NCI-H146 (cell line): ENCODE measurements around the gene RADIL.
A peak's percentile ranks its signal among the peaks of the same experiment; 100 is the strongest.

Source experiments
- DNase-seq: peaks from one replicate; lab custom pipeline; 2025; lab: John Stamatoyannopoulos, UW

The RADIL gene

DNA sequence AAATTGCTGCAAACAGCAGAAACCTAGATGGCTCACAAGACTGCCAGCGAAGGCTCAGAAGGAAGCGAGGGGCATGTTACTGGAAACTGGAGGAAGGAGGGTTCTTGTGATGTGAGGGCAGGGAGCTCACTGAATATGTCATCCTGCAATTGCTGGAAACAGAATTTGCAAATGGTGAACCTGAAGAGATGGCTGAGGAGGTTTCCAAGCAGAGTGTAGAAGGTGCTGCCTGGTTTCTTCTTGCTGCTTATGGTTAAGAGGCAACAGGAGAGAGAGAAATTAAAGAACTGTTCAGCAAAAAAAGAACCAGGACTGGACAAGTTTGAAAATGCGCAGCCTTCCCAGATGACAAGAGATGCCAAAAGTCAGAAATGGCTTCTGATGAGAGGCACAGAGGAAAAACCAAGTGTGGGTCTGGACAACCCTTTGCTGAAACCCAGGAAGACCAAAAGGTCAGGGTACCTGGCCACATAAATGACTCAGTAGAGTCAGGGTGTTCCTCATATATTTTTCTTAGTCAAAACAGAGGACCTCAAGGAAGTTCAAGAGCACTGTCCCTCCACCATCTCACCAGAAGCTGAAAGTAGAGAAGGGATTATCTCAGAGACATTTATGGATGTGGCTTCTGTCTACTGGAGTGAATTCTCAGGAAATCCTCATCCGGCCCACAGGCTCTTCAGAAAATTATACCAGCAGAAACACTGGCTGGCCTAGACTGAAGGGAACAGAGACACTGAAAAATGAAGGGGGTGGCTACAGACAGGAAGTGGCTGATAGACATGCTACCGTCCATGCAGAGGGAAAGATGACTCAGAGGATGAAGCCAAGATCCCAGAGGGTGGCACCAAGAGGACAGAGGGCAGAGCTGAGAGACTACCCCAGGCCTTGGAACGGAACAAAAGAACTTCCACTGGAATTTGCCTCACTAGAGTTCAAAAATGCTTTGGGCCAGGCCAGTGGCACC, 31.8 kb downstream of the RADIL start:
- no peak for DNase-seq

DNA sequence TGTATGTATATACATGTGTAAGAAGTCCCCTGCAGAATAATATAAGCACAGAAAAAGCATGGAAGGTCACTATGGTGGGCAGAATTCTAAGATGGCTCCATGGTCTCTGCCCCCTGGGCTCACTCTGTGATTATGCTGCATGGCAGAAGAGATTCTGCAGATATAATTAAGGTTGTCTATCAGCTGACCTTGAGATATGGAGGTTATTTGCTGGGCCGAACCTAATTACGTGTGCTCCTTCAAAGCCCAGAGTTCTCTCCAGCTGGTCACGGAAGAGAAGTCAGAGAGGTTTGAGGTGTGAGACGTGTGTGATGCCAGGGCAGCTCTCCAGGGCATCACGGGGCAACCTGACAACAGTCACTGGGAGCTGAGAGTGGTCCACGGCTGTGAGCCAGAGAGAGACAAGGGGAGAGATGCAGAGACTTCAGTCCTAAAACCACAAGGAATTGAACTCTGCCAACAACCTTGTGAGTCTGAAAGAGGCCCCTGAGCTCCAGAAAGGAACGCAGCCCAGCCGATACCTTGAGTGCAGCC, 33.2 kb downstream of the RADIL start:
- no peak for DNase-seq

DNA sequence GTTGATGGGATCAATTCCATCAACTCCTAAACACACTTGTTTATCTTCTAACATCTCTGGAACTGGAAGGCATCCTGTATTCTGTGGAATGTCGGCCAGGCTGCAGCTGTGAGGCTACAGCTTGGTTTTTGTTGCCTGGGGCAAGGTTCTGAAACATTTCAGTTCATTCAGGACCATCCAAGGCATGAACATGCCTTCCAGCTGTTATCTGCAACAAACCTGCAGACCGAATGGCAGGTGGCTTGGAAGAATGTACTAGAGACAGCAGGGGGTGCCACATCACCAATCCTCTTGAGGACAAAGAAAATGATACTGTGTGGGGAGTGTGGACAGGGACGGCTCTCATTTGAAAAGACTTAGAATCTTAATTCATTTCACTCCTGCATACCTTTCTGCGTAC, 34.1 kb downstream of the RADIL start:
- peak; percentile 97 for DNase-seq

DNA sequence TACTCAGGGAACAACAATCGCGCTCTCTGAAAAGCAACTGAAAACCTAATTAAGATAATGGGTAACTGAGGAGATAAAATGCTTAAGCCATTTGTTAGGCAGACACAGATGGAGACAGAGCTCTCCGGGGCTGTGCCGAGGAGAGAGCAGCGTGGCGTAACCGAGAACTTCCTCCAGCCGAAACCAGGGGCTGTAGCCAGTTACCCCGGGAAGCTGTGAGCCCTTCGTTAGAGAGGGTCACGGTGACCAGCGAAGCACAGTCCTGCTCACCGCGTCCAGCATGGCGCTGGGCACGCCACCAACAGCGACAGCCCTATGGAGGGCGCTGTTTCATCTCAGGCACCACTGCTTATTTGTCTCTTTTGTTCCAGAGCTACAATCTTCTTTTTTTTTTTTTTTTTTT, 37.8 kb downstream of the RADIL start:
- DNase-seq = peak; percentile 79

DNA sequence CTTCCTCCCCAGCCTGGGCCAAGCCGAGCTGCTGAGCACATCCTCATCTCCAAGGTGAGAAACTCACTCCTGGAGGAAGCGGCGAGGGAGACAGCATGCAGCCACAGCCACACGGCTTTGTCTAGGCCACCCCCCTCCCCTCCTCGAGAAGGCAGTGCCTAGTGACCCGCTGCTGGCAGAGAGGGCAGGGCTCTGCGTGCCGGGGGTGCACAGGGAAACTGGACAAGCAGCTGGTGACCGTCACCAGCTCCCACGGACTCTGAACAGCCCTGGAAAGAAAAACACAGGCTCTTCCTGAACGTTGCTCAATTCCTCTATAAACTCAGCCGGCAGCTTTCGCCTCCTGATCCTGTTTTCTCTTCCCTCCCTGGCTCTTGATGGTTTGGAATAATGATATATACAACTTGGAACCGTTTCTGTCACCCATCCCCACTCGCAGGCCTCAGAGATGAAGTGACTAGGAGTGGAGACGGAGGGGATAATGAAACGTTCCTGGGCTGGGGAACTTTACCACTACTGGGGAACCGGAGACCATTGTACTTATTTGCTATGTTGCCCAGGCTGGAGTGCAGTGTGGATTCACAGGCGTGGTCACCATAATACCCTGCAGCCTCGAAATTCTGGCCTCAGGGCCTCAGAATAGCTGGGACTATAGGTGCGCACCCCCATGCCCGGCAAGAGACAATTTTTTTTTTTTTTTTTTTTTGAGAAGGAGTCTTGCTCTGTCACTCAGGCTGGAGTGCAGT, 41.0 kb downstream of the RADIL start:
- DNase-seq = no peak

DNA sequence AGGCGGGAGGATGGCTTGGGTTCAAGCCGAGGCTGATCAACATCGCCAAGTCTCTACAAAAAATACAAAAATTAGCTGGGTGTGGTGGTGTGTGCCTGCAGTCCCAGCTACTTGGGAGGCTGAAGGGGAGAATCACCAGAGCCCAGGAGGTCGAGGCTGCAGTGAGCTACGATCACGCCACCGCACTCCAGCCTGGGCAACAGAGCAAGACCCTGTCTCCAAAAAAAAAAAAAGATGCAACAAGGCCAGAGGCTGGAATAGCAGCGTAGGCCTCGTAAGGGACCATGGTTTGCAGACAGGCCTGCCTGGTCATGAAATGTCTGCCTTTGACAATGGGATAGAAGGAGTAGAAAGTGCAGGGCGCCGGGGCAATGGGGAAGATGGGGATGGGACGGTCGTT, 41.7 kb downstream of the RADIL start:
- no peak for DNase-seq

DNA sequence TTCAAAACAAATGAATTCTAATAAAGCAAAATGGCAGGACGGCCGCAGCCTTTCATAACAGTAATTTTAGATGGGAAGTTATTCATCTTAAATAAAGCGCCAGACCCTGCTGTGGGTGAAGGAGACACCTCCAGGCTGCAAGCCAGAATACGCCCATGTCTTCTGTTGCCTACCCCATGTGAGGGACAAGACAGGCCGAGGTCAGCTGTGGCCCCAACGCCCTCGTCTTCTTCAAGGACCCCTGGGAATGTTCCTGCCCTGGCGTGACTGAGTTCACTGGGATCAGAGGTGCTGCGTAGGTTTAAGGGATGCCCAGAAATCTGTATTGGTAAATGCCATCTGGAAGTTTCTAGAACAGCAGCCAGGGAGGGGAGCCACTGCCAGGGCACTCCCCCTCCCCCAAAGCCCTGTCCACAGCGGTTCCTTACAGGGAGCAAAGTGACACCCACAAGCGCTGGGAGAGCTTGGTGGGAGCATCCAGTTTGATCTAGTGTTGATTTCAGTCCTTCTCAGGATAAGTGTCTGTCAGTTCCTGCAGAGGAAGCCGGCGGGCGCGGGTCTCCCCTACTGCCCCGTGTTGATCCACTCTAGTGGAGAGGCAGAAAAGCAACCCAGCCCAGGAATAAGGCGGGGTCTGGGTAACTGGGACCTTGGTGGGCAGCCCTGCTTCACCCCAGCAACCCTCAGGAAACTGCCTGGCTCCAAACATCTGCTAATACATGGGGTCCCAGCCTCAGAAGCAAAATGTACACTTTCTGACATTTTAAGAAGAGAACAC, 42.3 kb downstream of the RADIL start:
- no peak for DNase-seq

DNA sequence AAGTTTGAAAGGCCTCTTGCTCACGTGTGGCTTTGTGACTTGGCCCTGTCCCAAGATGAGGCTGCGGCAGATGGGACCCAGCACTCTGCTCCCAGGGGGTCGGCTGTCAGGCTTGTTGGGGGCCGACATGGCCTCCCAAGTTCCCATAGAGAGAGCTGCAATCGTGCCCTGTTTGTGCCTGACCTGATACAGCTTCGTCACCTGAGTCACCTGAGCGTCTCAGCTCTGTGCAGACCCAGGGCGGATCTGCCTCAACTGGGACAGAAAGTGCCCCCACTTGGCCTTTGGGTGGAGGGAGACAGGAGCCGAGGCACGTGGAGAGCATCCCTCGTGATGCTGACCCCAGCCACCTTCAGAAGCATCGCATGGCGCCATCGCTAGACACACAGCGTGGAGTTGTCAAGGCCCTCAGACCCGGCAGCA, 43.4 kb downstream of the RADIL start:
- DNase-seq = no peak

DNA sequence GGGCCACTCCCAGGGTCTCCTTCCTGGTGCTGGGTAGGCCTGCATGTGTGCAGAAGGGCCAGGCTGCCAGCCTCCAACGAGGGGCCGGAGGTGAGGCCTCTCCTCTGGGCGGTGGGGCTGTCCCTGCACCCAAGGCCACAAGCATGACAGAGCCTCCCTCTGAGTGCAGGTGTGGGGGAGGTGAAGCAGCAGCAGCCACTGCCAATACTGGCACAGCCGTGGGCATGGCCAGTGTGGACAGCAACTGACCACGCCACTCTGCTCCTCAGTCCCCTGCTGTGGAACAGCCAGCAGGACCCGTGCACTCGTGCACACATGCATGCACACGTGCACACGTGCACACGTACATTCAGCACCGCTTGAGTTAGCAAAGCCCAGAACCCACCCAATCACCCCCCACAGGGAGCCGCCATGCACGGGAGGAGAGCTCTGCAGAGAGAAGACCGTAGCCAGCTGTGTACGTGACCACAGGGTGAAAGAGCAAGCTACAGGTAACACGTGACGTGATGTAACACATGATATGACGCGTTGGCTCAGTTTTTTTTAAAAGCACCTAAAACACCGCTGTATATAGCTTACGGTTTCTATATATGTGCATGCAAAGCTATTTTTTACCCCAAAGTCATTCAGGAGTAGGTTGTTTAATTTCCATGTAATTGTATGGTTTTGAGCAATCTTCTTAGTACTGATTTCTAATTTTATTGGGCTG, 44.7 kb downstream of the RADIL start:
- DNase-seq = no peak

DNA sequence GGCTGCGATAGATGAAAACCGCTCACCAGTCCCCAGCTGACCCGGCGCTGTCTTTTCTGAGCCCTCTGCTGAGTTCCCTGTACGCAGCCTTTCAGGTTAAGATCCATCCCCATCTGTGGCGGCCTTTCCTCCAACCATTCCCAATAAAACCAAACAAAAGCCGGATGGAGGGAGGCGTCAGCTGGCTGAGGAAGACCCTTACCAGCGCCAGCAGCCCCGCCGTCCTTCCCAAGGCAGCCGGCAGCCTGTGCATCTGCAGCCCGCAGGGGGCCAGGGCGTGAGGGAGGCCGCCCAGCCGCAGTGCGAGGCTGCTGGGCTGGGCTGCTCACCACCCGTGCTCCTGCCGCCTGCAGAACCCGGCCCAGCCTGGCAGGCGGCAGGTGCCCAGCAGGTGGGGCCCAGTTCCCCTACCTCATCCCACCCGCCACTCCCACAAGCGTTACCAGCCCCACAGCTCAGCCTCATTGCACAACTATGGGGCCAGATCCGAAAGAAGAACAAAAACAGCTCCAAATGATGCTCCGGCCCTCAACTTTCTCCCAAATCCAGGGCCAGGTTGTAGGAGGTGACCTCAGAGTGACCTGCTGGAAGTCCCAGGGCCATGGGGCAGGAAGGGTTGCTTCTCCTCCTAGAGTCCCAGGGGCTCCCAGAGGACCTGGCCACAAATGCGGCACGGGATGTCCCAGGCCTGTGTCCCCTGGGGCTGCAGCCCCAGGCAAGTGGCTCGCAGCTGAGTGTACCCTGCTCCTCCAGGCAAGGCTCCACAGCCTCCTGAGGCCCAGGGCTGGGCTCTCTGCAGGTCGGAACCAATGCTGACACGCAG, 45.5 kb downstream of the RADIL start:
- peak; percentile 77 for DNase-seq

DNA sequence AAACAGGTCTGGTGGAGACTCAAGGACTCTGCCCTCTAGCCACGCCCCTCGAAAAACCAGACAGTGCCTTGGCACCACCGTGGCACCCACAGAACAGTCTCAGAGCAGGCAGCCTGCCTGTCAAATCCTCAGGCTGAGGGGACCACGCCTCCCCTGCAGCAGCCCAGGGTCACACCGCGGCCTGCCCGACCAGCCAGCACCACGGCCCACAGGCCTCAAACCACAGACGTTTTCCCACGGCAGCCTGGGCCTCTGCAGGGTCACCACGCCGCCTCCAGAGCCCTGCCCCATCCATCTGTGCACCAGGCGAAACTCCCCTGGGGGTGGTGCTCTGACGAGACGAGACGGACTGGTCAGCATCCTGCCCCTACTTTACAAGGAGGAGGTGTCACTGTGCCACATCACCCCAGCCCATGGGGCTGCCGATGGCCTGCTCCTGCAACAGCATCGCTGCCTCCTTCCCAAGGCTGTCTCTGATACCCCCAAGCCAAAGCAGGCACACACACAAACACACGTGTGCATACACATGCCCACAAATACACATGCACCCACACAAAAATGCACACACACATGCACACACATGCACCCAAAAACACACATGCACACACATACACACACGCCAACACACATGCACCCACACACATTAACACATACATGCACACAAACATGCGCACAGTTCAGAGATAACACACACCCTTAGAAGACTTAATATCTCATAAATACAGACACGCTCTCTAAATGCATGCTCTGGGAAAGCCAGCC, 46.3 kb downstream of the RADIL start:
- DNase-seq = no peak

DNA sequence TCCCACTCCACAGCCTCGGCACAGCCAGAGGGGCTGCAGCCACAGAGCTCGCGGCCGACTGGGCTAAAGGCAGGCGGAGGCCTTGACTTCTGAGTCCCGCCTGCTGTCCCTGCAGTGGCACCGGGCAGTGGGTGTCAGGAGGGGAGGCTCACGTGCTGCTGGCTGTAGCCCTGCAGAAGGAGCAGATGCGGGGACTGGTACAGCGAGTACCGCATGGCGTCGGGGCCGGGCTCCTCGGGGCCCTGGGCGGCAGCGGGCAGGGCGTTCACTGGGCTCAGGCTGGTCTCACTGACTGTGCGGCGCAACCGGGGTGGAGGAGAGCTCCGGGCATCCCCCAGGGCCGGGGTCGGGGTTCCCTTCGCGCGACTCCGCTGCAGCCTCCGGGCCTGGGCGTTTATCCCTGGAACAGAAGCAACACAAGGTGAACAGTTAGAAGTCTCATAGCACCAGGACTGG, 47.3 kb downstream of the RADIL start:
- no peak for DNase-seq

DNA sequence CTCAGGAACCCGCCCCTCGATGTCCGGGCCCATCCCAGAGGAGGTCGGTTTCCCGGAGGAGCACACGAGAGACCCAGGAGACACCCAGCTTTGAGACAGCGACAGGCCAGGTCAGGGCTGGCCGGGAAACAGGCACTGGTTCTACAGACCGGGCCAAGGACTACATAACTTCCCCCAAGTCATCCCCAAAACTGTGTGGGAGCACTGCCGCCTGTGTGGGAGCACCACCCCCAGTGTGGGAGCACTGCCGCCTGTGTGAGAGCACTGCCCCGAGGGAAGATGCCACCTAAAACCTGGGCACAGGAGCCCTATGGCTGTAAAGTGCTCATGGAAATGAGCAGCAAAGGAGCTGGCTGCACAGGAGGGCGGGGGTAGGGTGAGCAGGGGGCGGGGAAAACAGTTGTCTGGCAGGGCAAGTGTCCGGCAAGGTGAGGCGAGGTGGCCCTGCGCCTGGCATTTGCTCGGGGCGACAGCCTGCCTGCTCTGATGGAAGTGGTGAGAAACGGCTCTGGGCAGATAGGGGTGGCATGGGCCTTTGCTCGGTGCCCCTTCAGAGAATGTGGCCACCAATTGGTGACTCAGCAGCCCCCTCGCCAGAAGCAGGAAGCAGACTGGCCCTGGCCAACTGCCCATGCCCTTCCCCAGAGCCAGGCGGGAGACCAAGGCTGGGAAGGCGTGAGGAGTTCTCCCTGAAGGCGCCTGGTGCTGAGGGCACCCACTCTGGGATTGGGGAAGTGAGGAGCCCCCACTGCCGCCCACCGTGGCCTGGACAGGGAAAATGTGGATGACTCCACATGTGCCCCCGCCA, 47.9 kb downstream of the RADIL start:
- no peak for DNase-seq

DNA sequence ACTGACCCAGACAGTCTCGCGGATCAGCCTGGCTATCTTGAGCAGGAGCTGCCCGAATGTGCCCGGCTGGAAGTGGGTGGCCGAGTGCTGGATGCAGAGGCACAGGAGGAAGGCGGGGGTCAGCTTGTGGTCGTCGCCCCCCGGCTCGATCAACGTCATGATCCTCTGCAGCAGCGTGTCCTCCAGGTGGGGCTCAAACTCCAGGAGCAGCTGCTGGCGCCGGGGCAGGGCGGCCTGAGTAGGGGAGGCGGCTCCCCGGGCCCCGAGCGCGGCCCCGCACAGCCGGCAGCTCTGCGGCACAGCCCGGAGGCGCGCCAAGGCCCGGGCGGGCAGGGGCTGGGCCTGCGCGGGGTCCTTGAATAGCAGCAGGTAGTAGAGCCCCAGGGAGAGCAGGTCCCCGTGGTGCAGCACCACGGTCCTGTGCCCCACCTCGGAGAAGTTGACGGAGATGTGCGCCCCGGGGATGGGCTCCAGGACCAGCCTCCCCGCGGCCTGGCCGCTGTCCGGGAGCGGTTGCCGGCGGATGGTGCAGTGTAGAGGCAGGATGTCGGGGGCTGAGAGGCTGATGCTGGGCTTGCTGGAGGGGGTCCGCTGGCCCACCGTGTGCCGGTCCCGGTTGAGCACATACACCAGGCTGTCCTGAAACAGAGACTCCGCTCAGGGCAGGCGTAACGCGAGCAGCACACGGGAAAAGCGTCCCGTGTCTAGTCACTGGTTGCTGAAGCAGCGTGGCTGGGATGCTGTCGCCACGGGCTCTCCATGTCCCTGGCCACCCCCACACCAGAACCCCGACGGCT, 48.7 kb downstream of the RADIL start:
- DNase-seq = no peak

DNA sequence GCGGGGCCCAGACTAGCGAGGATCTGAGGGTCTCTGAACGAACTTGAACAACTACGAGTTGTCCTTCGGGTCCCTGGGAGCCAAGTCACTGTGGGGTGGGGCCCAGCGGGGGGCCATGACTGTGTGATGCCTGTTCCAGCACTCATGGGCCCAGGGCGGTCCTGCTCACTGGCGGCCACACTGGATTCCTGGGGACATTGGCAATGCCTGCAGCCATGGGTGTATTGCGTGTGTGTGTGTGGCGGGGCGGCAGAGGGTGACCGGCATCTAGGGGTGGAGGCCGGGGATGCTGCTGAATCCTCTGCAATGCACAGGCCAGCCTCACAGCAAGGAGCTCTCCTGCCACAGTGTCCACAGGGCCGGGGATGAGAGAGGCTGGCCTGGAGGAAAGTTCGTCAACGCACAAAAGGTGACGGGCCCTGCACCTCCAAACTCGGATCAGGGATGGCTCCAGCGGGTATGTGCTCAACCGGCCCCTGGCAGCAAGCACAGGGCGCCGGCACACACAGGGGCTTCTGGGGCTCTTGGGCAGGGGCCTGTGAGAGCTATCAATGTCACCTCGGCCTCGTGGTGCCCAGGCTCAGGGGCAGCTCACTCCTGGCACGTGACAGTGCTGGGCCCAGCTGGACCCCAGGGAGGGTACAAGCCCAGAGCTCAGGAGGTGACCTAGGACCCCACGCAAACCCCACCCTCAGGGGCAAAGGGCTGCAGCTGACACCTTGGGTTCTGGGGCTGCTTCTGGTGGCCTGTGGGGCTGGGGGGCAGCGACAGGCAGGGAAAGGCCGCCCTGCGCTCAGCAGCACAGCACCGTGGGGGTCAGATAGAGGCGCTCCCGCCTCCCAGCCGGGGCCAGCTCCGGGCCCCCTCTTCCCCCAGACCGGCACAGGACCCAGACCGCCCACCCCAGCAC, 49.6 kb downstream of the RADIL start:
- no peak for DNase-seq

DNA sequence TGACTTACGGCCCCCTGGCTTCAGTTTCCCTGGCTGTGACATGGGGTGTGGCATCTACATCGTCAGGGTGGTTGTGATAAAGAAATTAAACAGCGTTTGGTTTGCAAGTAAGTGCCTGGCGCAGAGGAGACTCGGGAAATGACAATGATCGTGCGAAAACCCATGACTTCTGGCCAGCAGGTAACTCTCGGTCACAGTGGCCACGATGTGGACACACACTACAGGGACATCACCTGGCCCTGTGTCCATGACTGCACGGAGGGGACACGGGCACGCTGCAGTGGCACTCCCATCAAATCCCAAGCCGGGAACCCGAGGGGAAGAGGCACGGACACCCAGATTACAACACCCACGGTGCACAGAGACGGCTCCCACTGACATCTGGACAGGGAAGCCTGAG, 50.3 kb downstream of the RADIL start:
- no peak for DNase-seq

DNA sequence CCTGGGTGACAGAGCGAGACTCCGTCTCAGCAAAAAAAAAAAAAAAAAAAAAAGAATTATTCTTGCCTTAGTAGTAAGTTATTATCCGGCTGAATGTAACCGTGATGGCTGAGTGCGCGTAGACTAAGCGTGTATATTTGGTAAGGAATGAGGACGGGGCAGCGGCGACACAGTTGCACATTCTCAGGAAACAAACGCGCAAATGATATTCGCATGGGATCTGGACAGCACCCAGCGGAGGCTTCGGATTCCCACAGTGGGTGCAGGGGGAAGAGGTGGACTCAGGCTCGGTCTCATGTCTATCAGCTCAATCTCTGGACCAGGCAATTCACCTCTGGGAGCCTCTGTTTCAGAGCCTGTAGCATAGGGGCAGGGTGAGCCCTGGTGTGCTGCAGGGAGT, 50.8 kb downstream of the RADIL start:
- no peak for DNase-seq
